ENCODE measurements around the gene CLDN7.

CLDN7 gene

DNA sequence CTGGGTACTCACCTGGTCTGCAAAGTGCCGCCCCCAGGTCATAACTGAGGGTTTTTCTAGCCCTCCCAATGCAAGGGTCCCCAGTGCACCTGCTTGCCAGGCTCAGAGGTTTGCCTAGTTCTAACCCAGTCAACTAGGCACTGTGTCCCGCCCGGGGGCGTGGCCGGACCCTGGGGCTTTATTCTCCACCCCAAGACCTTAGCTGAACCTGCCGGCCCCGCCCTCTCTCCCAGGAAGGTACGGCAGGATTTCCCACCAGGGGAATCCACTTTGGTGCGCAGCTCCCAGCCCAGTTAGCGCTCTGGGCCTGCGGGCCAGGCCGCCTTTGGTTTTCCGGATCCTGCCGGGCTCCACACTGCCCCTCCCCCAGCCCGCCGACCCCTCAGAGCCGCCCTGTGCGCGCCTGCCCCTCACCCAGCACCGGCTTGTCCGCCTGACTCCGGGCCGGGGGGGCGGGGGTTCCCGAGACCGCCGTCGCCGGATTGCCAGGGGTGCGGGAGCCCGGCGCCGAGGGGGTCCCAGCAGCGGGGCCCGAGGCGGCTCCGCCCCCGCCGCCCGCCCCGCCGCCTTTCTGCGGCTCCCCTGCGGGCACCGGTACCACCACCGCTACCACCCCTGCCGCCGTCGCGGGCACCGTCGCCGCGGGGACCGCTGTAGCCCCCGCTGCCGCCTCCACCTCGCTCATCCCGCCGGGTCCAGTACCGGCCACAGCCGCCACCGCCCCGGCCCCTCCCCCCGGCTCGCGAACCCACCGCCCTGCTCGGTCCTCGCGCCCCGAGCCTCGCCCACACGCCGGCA is 31.7 kb upstream of the CLDN7 start:
- no peak overlapping the region for H3K4me3 ChIP-seq (ENCODE audit: low read depth, low read length)
- in situ Hi-C loops (cut with HindIII; ENCODE audit: low sequenced_read_pairs), result no loop called here
- no peak for DNase-seq (ENCODE audit: low read depth, low spot score)
- TF ChIP-seq, protein P1, sequence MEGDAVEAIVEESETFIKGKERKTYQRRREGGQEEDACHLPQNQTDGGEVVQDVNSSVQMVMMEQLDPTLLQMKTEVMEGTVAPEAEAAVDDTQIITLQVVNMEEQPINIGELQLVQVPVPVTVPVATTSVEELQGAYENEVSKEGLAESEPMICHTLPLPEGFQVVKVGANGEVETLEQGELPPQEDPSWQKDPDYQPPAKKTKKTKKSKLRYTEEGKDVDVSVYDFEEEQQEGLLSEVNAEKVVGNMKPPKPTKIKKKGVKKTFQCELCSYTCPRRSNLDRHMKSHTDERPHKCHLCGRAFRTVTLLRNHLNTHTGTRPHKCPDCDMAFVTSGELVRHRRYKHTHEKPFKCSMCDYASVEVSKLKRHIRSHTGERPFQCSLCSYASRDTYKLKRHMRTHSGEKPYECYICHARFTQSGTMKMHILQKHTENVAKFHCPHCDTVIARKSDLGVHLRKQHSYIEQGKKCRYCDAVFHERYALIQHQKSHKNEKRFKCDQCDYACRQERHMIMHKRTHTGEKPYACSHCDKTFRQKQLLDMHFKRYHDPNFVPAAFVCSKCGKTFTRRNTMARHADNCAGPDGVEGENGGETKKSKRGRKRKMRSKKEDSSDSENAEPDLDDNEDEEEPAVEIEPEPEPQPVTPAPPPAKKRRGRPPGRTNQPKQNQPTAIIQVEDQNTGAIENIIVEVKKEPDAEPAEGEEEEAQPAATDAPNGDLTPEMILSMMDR (IDR thresholded peaks at IDR 0.05; ENCODE audit: low read depth, low read length), result no peak

DNA sequence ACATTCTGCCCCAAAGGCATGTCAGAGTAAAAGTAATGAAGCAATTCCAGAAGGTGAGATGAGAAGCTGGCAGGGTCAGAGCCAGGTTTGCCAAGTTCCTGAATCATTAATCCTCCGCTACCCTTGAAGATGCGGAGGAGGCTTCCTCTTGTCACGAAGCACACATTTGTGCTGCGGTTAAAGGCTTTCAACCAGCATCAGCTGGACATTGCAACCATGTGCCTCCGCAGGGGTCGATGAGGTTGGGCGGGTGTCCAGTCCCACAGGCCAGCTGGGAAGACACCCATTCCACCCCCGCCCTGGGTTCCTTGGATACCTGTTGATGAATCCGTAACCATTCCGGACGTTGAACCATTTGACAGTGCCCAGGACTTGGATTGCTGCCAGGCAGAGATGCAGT is 30.9 kb upstream of the CLDN7 start:
- in situ Hi-C loops (cut with HindIII; ENCODE audit: low sequenced_read_pairs), result no loop called here
- no peak overlapping the region for H3K4me3 ChIP-seq (ENCODE audit: low read depth, low read length)
- DNase-seq (ENCODE audit: low read depth, low spot score), result no peak
- TF ChIP-seq, protein P1 (IDR thresholded peaks at IDR 0.05; ENCODE audit: low read depth, low read length), result no peak

DNA sequence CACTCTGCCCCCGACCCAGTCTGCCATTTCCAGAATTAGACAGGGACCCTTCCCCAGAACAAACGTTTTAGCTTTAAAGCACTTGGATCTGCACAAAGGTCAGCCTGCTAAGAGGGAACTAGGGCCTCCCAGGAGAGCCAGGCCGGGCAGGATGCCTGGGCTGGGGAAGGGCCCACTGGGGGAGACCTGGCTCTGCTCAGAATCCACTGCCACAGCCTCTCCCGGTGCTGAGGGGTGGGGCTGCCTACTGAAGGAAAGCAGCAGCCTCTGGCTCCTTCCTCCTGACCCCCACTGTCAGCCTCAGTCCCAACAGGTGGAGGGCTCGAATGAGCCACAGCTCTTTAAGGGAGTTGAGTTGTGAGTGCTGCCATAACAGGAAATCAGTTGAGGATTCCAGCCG is 30.5 kb upstream of the CLDN7 start:
- in situ Hi-C loops (cut with HindIII; ENCODE audit: low sequenced_read_pairs), result no loop called here
- no peak for DNase-seq (ENCODE audit: low read depth, low spot score)
- H3K4me3 ChIP-seq (ENCODE audit: low read depth, low read length), result no peak overlapping the region
- TF ChIP-seq, protein P1 (IDR thresholded peaks at IDR 0.05; ENCODE audit: low read depth, low read length), result no peak

DNA sequence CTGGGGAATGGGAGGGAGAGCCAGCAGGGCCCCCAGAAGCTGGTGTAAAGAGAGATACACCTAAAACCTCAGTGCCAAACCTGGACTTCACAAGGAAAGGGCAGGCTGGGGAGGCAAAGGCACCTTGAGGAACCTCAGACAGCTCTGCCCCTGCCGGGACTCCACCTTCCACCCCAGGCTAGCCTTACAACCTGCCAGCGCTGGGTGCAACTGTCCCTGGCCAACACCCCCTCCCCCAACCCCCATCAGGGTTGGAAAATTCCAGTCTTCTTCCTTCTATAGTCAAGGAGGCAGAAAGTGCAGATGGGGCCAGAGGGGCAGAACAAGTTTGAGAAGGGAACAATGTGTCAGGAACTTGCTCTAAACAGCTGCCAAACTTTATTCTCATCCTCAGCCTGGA is 29.9 kb upstream of the CLDN7 start:
- in situ Hi-C loops (cut with HindIII; ENCODE audit: low sequenced_read_pairs), result no loop called here
- TF ChIP-seq, protein P1 (IDR thresholded peaks at IDR 0.05; ENCODE audit: low read depth, low read length), result no peak
- DNase-seq (ENCODE audit: low read depth, low spot score), result no peak
- H3K4me3 ChIP-seq (ENCODE audit: low read depth, low read length), result no peak overlapping the region

DNA sequence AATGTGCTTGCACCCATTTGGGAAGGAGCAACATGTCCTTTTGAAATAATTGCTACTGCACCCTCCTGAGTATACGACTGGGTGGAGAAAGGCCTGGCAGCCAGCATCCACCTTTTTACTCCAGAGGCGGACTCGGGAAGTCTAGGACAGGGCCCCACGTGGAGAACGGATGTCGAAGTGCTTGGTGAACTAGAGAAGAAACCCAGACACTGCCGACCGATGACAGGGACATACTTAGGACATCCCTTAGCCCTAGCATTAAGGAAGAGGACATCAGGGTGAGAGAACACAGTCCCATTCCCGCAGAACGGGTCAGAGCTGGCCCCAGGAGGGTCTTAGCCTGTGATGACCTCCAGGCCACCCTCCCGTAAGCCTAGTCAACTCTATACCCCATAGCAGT is 28.4 kb upstream of the CLDN7 start:
- TF ChIP-seq, protein P1 (IDR thresholded peaks at IDR 0.05; ENCODE audit: low read depth, low read length), result no peak
- in situ Hi-C loops (cut with HindIII; ENCODE audit: low sequenced_read_pairs), result no loop called here
- DNase-seq (ENCODE audit: low read depth, low spot score), result no peak
- no peak overlapping the region for H3K4me3 ChIP-seq (ENCODE audit: low read depth, low read length)

DNA sequence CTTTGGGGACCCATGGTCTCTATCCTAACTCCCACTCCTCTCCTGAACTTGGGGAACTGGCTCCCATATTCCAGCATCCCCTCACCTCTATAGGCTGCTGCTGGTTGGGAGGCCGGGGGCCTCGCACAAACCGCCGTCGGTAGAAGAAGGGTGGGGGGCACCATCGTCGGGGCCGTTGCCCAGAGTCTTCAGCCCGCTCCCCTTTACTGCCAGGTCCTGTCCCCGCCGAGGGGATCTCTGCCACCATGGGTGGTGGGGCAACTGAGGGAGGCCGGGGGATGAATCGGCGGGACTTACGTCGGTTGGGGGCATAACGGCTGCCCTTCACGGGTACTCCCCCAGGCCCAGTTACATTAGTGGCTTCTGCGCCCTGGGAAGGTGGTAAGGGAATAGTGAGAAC is 27.9 kb upstream of the CLDN7 start:
- no peak overlapping the region for H3K4me3 ChIP-seq (ENCODE audit: low read depth, low read length)
- TF ChIP-seq, protein P1 (IDR thresholded peaks at IDR 0.05; ENCODE audit: low read depth, low read length), result no peak
- no peak for DNase-seq (ENCODE audit: low read depth, low spot score)
- in situ Hi-C loops (cut with HindIII; ENCODE audit: low sequenced_read_pairs), result no loop called here
